ENCODE results near the gene GPC5. TPM values are rescaled to one million over a fixed set of nuclear protein-coding genes. Genes with fewer than 3 reads are reported as not detected.

Gene GPC5
- total RNA-seq, 1 experiment from 2014 or later, result 0.21 TPM

DNA sequence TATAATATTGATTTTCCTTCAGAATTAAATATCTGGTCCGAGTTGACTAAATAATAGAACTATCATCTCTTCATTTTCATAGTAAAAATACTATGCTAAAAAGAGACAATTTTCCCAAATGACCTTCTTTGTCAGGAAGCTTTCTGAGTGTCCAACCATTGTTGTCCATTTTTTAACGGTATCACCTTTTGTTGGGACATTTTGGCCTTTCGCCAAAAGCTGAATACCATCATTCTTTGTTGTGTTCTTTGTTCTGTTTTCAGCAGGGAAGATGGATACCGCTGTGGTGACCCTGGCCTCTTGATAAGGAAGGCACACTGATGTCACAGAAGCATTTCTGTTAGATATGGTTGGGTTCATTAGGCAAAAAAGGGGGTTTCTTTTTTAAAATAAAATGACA lies 1173.8 kb downstream of the GPC5 start:
- ChIA-PET CTCF (no interaction called here), POLR2A (ENCODE audit: low non-redundant PET) (no interaction called here)
- no peaks in the 10 kb centered on the region for H3K36me3 ChIP-seq (ENCODE audit: insufficient read depth, low read length, poor library complexity, severe bottlenecking)
- no peak overlapping the region for H3K4me3 ChIP-seq (ENCODE audit: low read depth, low read length, poor library complexity, severe bottlenecking)
- no peaks in the 10 kb centered on the region for H3K4me1 ChIP-seq (ENCODE audit: insufficient read depth, low read length, poor library complexity, severe bottlenecking)
- no TSS peak for BruUV-seq (replicated peaks)
- intact Hi-C loops (cut with micrococcal nuclease; ENCODE audit: unreplicated experiment), result loop anchor here (5.0 kb wide), 3 partner anchors 655 to 1790 kb away; partner anchors contain the start of gene GPC6
- no peak overlapping the region for H3K27ac ChIP-seq (ENCODE audit: low read depth, low read length, poor library complexity, severe bottlenecking)
- H3K9me3 ChIP-seq (ENCODE audit: low read depth, low read length, poor library complexity, severe bottlenecking), result no peaks in the 10 kb centered on the region
- DNase-seq (ENCODE audit: low spot score), result no peak
- TF ChIP-seq, protein P1, sequence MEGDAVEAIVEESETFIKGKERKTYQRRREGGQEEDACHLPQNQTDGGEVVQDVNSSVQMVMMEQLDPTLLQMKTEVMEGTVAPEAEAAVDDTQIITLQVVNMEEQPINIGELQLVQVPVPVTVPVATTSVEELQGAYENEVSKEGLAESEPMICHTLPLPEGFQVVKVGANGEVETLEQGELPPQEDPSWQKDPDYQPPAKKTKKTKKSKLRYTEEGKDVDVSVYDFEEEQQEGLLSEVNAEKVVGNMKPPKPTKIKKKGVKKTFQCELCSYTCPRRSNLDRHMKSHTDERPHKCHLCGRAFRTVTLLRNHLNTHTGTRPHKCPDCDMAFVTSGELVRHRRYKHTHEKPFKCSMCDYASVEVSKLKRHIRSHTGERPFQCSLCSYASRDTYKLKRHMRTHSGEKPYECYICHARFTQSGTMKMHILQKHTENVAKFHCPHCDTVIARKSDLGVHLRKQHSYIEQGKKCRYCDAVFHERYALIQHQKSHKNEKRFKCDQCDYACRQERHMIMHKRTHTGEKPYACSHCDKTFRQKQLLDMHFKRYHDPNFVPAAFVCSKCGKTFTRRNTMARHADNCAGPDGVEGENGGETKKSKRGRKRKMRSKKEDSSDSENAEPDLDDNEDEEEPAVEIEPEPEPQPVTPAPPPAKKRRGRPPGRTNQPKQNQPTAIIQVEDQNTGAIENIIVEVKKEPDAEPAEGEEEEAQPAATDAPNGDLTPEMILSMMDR (conservative IDR thresholded peaks at IDR 0.05; ENCODE audit: low read depth, low read length), result no peak
- TF ChIP-seq EZH2 (IDR thresholded peaks at IDR 0.05; ENCODE audit: borderline replicate concordance, low read depth, low read length, poor library complexity, severe bottlenecking), result no peak
- H3K27me3 ChIP-seq (replicated peaks; ENCODE audit: insufficient read depth, low read depth, low read length, poor library complexity), result no peaks in the 10 kb centered on the region

DNA sequence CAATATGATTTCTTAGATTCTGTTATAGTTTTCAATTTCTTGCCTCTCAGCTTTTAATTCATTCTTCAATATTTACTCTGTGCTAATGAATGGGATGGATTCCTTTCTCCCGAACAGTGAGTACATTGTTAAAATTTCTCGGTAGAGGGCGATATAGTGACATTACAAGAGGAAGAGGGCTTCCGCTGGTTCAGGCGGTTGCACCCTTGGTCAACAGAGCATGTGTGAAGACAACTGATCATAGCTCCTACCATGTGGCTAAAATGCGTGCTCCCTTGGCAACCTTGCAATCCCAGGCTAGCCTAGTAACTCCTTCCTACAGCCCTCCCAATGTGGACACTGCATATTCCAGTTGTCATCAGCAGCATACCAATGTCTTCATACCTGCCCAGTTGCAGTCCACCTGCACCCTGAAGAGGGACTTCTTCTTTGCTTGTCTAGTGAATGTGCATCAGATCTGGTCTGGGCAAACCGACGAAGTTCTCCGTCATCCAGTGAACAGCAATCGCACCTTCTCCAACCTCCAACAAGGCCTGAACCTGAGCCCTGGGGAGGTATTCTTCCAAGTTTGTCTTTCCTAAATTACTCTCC lies 1175.1 kb downstream of the GPC5 start:
- TF ChIP-seq, protein P1 (conservative IDR thresholded peaks at IDR 0.05; ENCODE audit: low read depth, low read length), result peak; percentile 70
- TF ChIP-seq EZH2 (IDR thresholded peaks at IDR 0.05; ENCODE audit: borderline replicate concordance, low read depth, low read length, poor library complexity, severe bottlenecking), result no peak
- no peak overlapping the region for H3K27ac ChIP-seq (ENCODE audit: low read depth, low read length, poor library complexity, severe bottlenecking)
- no peaks in the 10 kb centered on the region for H3K36me3 ChIP-seq (ENCODE audit: insufficient read depth, low read length, poor library complexity, severe bottlenecking)
- H3K27me3 ChIP-seq (replicated peaks; ENCODE audit: insufficient read depth, low read depth, low read length, poor library complexity), result no peaks in the 10 kb centered on the region
- peak; percentile 69 for DNase-seq (ENCODE audit: low spot score)
- intact Hi-C loops (cut with micrococcal nuclease; ENCODE audit: unreplicated experiment), result loop anchor here (5.0 kb wide), 3 partner anchors 654 to 1789 kb away; partner anchors contain the start of gene GPC6
- ChIA-PET CTCF (interaction anchor here (0.5 kb wide), 1 partner anchor 313 kb away, joined by 3 read pairs; no protein-coding TSS in a partner anchor), POLR2A (ENCODE audit: low non-redundant PET) (no interaction called here)
- BruUV-seq (replicated peaks), result no TSS peak
- no peaks in the 10 kb centered on the region for H3K9me3 ChIP-seq (ENCODE audit: low read depth, low read length, poor library complexity, severe bottlenecking)
- no peaks in the 10 kb centered on the region for H3K4me1 ChIP-seq (ENCODE audit: insufficient read depth, low read length, poor library complexity, severe bottlenecking)
- no peak overlapping the region for H3K4me3 ChIP-seq (ENCODE audit: low read depth, low read length, poor library complexity, severe bottlenecking)

DNA sequence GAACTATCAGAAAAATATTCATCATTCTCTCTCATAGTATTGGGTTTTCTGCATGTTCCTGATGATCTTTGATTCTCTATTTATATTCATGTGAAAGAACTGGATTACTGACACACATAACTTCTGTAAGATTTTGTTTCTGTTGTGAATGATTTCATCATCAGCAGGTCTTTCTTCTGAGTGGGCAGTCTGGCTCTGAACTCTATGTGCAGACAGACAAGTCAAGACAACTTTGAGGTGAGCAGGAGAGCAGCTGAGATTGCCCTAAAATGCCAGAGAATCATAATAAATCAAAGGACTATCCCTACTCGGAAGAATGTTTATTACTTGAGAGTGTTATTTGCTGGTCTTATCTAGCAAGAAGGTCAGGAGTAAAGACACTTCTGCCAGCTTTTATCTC lies 1176.1 kb downstream of the GPC5 start:
- H3K9me3 ChIP-seq (ENCODE audit: low read depth, low read length, poor library complexity, severe bottlenecking), result no peaks in the 10 kb centered on the region
- H3K27me3 ChIP-seq (replicated peaks; ENCODE audit: insufficient read depth, low read depth, low read length, poor library complexity), result no peaks in the 10 kb centered on the region
- no peak for TF ChIP-seq EZH2 (IDR thresholded peaks at IDR 0.05; ENCODE audit: borderline replicate concordance, low read depth, low read length, poor library complexity, severe bottlenecking)
- TF ChIP-seq, protein P1 (conservative IDR thresholded peaks at IDR 0.05; ENCODE audit: low read depth, low read length), result no peak
- intact Hi-C loops (cut with micrococcal nuclease; ENCODE audit: unreplicated experiment), result loop anchor here (5.0 kb wide), 3 partner anchors 653 to 1788 kb away; partner anchors contain the start of gene GPC6
- no peak overlapping the region for H3K27ac ChIP-seq (ENCODE audit: low read depth, low read length, poor library complexity, severe bottlenecking)
- BruUV-seq (replicated peaks), result no TSS peak
- H3K4me3 ChIP-seq (ENCODE audit: low read depth, low read length, poor library complexity, severe bottlenecking), result no peak overlapping the region
- no peaks in the 10 kb centered on the region for H3K4me1 ChIP-seq (ENCODE audit: insufficient read depth, low read length, poor library complexity, severe bottlenecking)
- ChIA-PET CTCF (no interaction called here), POLR2A (ENCODE audit: low non-redundant PET) (no interaction called here)
- DNase-seq (ENCODE audit: low spot score), result no peak
- H3K36me3 ChIP-seq (ENCODE audit: insufficient read depth, low read length, poor library complexity, severe bottlenecking), result no peaks in the 10 kb centered on the region

Data from A673 (cell line).